ENCODE results near the gene DHTKD1. TPM values are rescaled to one million over a fixed set of nuclear protein-coding genes. Genes with fewer than 3 reads are reported as not detected.

DHTKD1 gene
- total and polyA plus RNA-seq, 4 donors = 26.2 to 119 (median 43.0) TPM

- Histone ChIP-seq H3K9me3 (ENCODE audit: control insufficient read depth in 4 of 4, low read length in 3 of 4) (no peaks in the 10 kb centered on the region), H3K36me3 (ENCODE audit: control insufficient read depth in 4 of 4, insufficient read depth in 3 of 4, low read depth in 1 of 4, low read length in 3 of 4) (peaks cover 0 to 5% (median 1%) of the 10 kb centered on the region in 4 donors), H3K27ac (ENCODE audit: low read depth in 1 of 2, low read length in 2 of 2) (peak overlapping the region; percentile 17 to 67), H3K27me3 (ENCODE audit: control insufficient read depth in 4 of 4, insufficient read depth in 4 of 4, low read length in 3 of 4) (no peaks in the 10 kb centered on the region), H3K4me3 (ENCODE audit: low read depth in 1 of 3, low read length in 3 of 3) (no peak overlapping the region), H3K4me1 (ENCODE audit: control insufficient read depth in 4 of 4, insufficient read depth in 4 of 4, low read length in 3 of 4) (peaks cover 9 to 33% (median 15%) of the 10 kb centered on the region in 4 donors), H3K9ac (ENCODE audit: low read depth in 1 of 2, low read length in 2 of 2) (peak overlapping the region in 1 of 2 donors; percentile 30)
- TF ChIP-seq GABPA (IDR thresholded peaks at IDR 0.05 in 1 of 2, conservative IDR thresholded peaks at IDR 0.05 in 1 of 2) = no peak
- no peak for TF ChIP-seq TAF1 (conservative IDR thresholded peaks at IDR 0.05)
- TF ChIP-seq MAX (IDR thresholded peaks at IDR 0.05) = no peak
- TF ChIP-seq, protein P1, sequence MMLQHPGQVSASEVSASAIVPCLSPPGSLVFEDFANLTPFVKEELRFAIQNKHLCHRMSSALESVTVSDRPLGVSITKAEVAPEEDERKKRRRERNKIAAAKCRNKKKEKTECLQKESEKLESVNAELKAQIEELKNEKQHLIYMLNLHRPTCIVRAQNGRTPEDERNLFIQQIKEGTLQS (IDR thresholded peaks at IDR 0.05) = no peak
- no peak for DNase-seq (ENCODE audit: low spot score)
- 11% methylated on average over 1 of the region's 1 CpG for WGBS
Observed at GRCh38 chr10:12022580-12023257, 46.0 kb upstream of the DHTKD1 start.

- no peaks in the 10 kb centered on the region for H3K27me3 ChIP-seq (ENCODE audit: control insufficient read depth in 4 of 4, insufficient read depth in 4 of 4, low read length in 3 of 4)
- 89% methylated on average over 5 of the region's 5 CpGs for WGBS
- H3K9me3 ChIP-seq (ENCODE audit: control insufficient read depth in 4 of 4, low read length in 3 of 4) = no peaks in the 10 kb centered on the region
- TF ChIP-seq YY1 (IDR thresholded peaks at IDR 0.05) (no peak), FOXA2 (IDR thresholded peaks at IDR 0.05) (no peak), JUND (IDR thresholded peaks at IDR 0.05) (no peak), SP1 (IDR thresholded peaks at IDR 0.05) (no peak), HNF4G (IDR thresholded peaks at IDR 0.05) (no peak)
- TF ChIP-seq, protein P2, sequence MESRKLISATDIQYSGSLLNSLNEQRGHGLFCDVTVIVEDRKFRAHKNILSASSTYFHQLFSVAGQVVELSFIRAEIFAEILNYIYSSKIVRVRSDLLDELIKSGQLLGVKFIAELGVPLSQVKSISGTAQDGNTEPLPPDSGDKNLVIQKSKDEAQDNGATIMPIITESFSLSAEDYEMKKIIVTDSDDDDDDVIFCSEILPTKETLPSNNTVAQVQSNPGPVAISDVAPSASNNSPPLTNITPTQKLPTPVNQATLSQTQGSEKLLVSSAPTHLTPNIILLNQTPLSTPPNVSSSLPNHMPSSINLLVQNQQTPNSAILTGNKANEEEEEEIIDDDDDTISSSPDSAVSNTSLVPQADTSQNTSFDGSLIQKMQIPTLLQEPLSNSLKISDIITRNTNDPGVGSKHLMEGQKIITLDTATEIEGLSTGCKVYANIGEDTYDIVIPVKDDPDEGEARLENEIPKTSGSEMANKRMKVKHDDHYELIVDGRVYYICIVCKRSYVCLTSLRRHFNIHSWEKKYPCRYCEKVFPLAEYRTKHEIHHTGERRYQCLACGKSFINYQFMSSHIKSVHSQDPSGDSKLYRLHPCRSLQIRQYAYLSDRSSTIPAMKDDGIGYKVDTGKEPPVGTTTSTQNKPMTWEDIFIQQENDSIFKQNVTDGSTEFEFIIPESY (IDR thresholded peaks at IDR 0.05) = no peak
- no peak overlapping the region for H3K27ac ChIP-seq (ENCODE audit: low read depth in 1 of 2, low read length in 2 of 2)
- H3K36me3 ChIP-seq (ENCODE audit: control insufficient read depth in 4 of 4, insufficient read depth in 3 of 4, low read depth in 1 of 4, low read length in 3 of 4) = peaks cover 4 to 18% (median 9%) of the 10 kb centered on the region in 4 donors
- no peak overlapping the region for H3K4me3 ChIP-seq (ENCODE audit: low read depth in 1 of 3, low read length in 3 of 3)
- DNase-seq (ENCODE audit: low spot score) = no peak
- H3K9ac ChIP-seq (ENCODE audit: low read depth in 1 of 2, low read length in 2 of 2) = no peak overlapping the region
- H3K4me1 ChIP-seq (ENCODE audit: control insufficient read depth in 4 of 4, insufficient read depth in 4 of 4, low read length in 3 of 4) = peaks cover 6 to 24% (median 12%) of the 10 kb centered on the region in 4 donors
Observed at GRCh38 chr10:12025591-12025990, 43.2 kb upstream of the DHTKD1 start.

GRCh38 chr10:12027539-12027938 is 41.2 kb upstream of the DHTKD1 start:
- Histone ChIP-seq H3K27ac (ENCODE audit: low read depth in 1 of 2, low read length in 2 of 2) (no peak overlapping the region), H3K9ac (ENCODE audit: low read depth in 1 of 2, low read length in 2 of 2) (no peak overlapping the region), H3K36me3 (ENCODE audit: control insufficient read depth in 4 of 4, insufficient read depth in 3 of 4, low read depth in 1 of 4, low read length in 3 of 4) (peaks cover 6 to 18% (median 11%) of the 10 kb centered on the region in 4 donors), H3K4me1 (ENCODE audit: control insufficient read depth in 4 of 4, insufficient read depth in 4 of 4, low read length in 3 of 4) (peaks cover 4 to 9% (median 5%) of the 10 kb centered on the region in 4 donors), H3K27me3 (ENCODE audit: control insufficient read depth in 4 of 4, insufficient read depth in 4 of 4, low read length in 3 of 4) (no peaks in the 10 kb centered on the region), H3K4me3 (ENCODE audit: low read depth in 1 of 3, low read length in 3 of 3) (no peak overlapping the region), H3K9me3 (ENCODE audit: control insufficient read depth in 4 of 4, low read length in 3 of 4) (no peaks in the 10 kb centered on the region)
- no peak for DNase-seq (ENCODE audit: low spot score)
- 87% methylated on average over 2 of the region's 2 CpGs for WGBS
- TF ChIP-seq NR2F2 (IDR thresholded peaks at IDR 0.05) (no peak), FOXA1 (IDR thresholded peaks at IDR 0.05) (no peak), MAX (IDR thresholded peaks at IDR 0.05) (no peak), GABPA (IDR thresholded peaks at IDR 0.05 in 1 of 2, conservative IDR thresholded peaks at IDR 0.05 in 1 of 2) (no peak), HNF4G (IDR thresholded peaks at IDR 0.05) (no peak), EGR1 (IDR thresholded peaks at IDR 0.05; ENCODE audit: low read depth in 2 of 2) (no peak), JUND (IDR thresholded peaks at IDR 0.05) (no peak), FOXA2 (IDR thresholded peaks at IDR 0.05) (no peak), TAF1 (conservative IDR thresholded peaks at IDR 0.05) (no peak), CTCF (IDR thresholded peaks at IDR 0.05; ENCODE audit: low read depth, low read length, missing input control) (no peak), YY1 (IDR thresholded peaks at IDR 0.05) (no peak)
- TF ChIP-seq, protein P2 (IDR thresholded peaks at IDR 0.05) = no peak
- TF ChIP-seq, protein P1 (IDR thresholded peaks at IDR 0.05) = no peak
- TF ChIP-seq, protein P3, sequence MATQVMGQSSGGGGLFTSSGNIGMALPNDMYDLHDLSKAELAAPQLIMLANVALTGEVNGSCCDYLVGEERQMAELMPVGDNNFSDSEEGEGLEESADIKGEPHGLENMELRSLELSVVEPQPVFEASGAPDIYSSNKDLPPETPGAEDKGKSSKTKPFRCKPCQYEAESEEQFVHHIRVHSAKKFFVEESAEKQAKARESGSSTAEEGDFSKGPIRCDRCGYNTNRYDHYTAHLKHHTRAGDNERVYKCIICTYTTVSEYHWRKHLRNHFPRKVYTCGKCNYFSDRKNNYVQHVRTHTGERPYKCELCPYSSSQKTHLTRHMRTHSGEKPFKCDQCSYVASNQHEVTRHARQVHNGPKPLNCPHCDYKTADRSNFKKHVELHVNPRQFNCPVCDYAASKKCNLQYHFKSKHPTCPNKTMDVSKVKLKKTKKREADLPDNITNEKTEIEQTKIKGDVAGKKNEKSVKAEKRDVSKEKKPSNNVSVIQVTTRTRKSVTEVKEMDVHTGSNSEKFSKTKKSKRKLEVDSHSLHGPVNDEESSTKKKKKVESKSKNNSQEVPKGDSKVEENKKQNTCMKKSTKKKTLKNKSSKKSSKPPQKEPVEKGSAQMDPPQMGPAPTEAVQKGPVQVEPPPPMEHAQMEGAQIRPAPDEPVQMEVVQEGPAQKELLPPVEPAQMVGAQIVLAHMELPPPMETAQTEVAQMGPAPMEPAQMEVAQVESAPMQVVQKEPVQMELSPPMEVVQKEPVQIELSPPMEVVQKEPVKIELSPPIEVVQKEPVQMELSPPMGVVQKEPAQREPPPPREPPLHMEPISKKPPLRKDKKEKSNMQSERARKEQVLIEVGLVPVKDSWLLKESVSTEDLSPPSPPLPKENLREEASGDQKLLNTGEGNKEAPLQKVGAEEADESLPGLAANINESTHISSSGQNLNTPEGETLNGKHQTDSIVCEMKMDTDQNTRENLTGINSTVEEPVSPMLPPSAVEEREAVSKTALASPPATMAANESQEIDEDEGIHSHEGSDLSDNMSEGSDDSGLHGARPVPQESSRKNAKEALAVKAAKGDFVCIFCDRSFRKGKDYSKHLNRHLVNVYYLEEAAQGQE (IDR thresholded peaks at IDR 0.05) = no peak

Data from liver (tissue), 9 donors.